Measurements from ENCODE around the gene CTU2. TPM values are rescaled to one million over a fixed set of nuclear protein-coding genes. Genes with fewer than 3 reads are reported as not detected.

CTU2 gene
- total RNA-seq, 1 experiment from 2014 or later = 54.9 TPM

GRCh38 chr16:88662843-88663606, 43.3 kb upstream of the CTU2 start, which contains the start of gene MVD:
MVD (minus strand) TSS chr16:88663091; CDS start chr16:88663080, 11 bp downstream.
- ChIA-PET CTCF (interaction anchor here (0.5 to 1.4 kb wide), 5 partner anchors 9 to 93 kb away, joined by 3 to 13 read pairs (median 4); partner anchors contain the start of gene ZC3H18), POLR2A (interaction anchor here (0.5 to 1.0 kb wide), 4 partner anchors 14 to 1211 kb away, joined by 3 to 6 read pairs (median 5); no protein-coding TSS in a partner anchor)
- peaks cover 18% of the 10 kb centered on the region for H3K36me3 Mint-ChIP-seq (ENCODE audit: insufficient read depth, unreplicated experiment)
- peak within 1 kb of the TSS; percentile 88 for H3K27ac Mint-ChIP-seq (ENCODE audit: unreplicated experiment)
- H3K4me1 Mint-ChIP-seq (ENCODE audit: low read depth, unreplicated experiment) = peaks cover 5% of the 10 kb centered on the region
- peak within 1 kb of the TSS; percentile 94 for H3K4me3 Mint-ChIP-seq (ENCODE audit: unreplicated experiment)
- Histone ChIP-seq H3K36me3 (ENCODE audit: control insufficient read depth, insufficient read depth, low read length) (no peaks in the 10 kb centered on the region; the same call in 1 of the 2 replicates), H3K4me1 (peaks cover 11% of the 10 kb centered on the region), H3K9me3 (no peaks in the 10 kb centered on the region), H3K27me3 (replicated peaks; ENCODE audit: control insufficient read depth, insufficient read depth, low read length) (no peaks in the 10 kb centered on the region), H3K4me3 (ENCODE audit: low read depth, low read length) (peak within 1 kb of the TSS; percentile 84)
- TF ChIP-seq CTCF (IDR thresholded peaks at IDR 0.05; ENCODE audit: insufficient read depth in 1 of 2, low read depth in 1 of 2, low read length in 1 of 2, severe bottlenecking in 1 of 2, unreplicated experiment in 1 of 2) = peak in 1 of 2 experiments; percentile 18
- peak; percentile 99 for DNase-seq
- no TSS peak for BruUV-seq (replicated peaks)
- intact Hi-C loops (cut with micrococcal nuclease; ENCODE audit: unreplicated experiment) = loop anchor here (1.0 to 5.0 kb wide), 3 partner anchors 12 to 44 kb away; partner anchors contain the start of genes CTU2, CYBA, RNF166 and SNAI3
- no peaks in the 10 kb centered on the region for H3K27me3 Mint-ChIP-seq (ENCODE audit: insufficient read depth, unreplicated experiment)
- no peaks in the 10 kb centered on the region for H3K9me3 Mint-ChIP-seq (ENCODE audit: unreplicated experiment)

- TF ChIP-seq CTCF (IDR thresholded peaks at IDR 0.05; ENCODE audit: insufficient read depth in 1 of 2, low read depth in 1 of 2, low read length in 1 of 2, severe bottlenecking in 1 of 2, unreplicated experiment in 1 of 2) = no peak
- Histone ChIP-seq H3K4me1 (peaks cover 8% of the 10 kb centered on the region), H3K4me3 (ENCODE audit: low read depth, low read length) (no peak overlapping the region), H3K27me3 (replicated peaks; ENCODE audit: control insufficient read depth, insufficient read depth, low read length) (no peaks in the 10 kb centered on the region), H3K36me3 (ENCODE audit: control insufficient read depth, insufficient read depth, low read length) (no peaks in the 10 kb centered on the region; the same call in 1 of the 2 replicates), H3K9me3 (no peaks in the 10 kb centered on the region)
- Mint-ChIP-seq H3K36me3 (ENCODE audit: insufficient read depth, unreplicated experiment) (peaks cover 29% of the 10 kb centered on the region), H3K27ac (ENCODE audit: unreplicated experiment) (no peak overlapping the region), H3K4me3 (ENCODE audit: unreplicated experiment) (peak overlapping the region; percentile 13), H3K9me3 (ENCODE audit: unreplicated experiment) (no peaks in the 10 kb centered on the region), H3K27me3 (ENCODE audit: insufficient read depth, unreplicated experiment) (no peaks in the 10 kb centered on the region), H3K4me1 (ENCODE audit: low read depth, unreplicated experiment) (peaks cover 5% of the 10 kb centered on the region)
- ChIA-PET POLR2A (no interaction called here), CTCF (interaction anchor here (0.6 kb wide), 1 partner anchor 130 kb away, joined by 3 read pairs; no protein-coding TSS in a partner anchor)
- BruUV-seq (replicated peaks) = no TSS peak
- intact Hi-C loops (cut with micrococcal nuclease; ENCODE audit: unreplicated experiment) = no loop called here
- no peak for DNase-seq
Observed at GRCh38 chr16:88665148-88665547, 41.2 kb upstream of the CTU2 start.

GRCh38 chr16:88665570-88665969, 40.7 kb upstream of the CTU2 start:
- Mint-ChIP-seq H3K27ac (ENCODE audit: unreplicated experiment) (no peak overlapping the region), H3K36me3 (ENCODE audit: insufficient read depth, unreplicated experiment) (peaks cover 29% of the 10 kb centered on the region), H3K27me3 (ENCODE audit: insufficient read depth, unreplicated experiment) (no peaks in the 10 kb centered on the region), H3K9me3 (ENCODE audit: unreplicated experiment) (no peaks in the 10 kb centered on the region), H3K4me3 (ENCODE audit: unreplicated experiment) (no peak overlapping the region), H3K4me1 (ENCODE audit: low read depth, unreplicated experiment) (peaks cover 5% of the 10 kb centered on the region)
- no peak for DNase-seq
- H3K36me3 ChIP-seq (ENCODE audit: control insufficient read depth, insufficient read depth, low read length) = no peaks in the 10 kb centered on the region; the same call in 1 of the 2 replicates
- H3K4me1 ChIP-seq = peaks cover 5% of the 10 kb centered on the region; the same call in 1 of the 2 replicates
- no peak for TF ChIP-seq CTCF (IDR thresholded peaks at IDR 0.05; ENCODE audit: insufficient read depth in 1 of 2, low read depth in 1 of 2, low read length in 1 of 2, severe bottlenecking in 1 of 2, unreplicated experiment in 1 of 2)
- intact Hi-C loops (cut with micrococcal nuclease; ENCODE audit: unreplicated experiment) = no loop called here
- no TSS peak for BruUV-seq (replicated peaks)
- CTCF ChIA-PET = no interaction called here
- H3K4me3 ChIP-seq (ENCODE audit: low read depth, low read length) = no peak overlapping the region
- H3K27me3 ChIP-seq (replicated peaks; ENCODE audit: control insufficient read depth, insufficient read depth, low read length) = no peaks in the 10 kb centered on the region
- POLR2A ChIA-PET = no interaction called here
- H3K9me3 ChIP-seq = no peaks in the 10 kb centered on the region
